ENCODE measurements around the gene OLFML3. TPM values are rescaled to one million over a fixed set of nuclear protein-coding genes. Genes with fewer than 3 reads are reported as not detected.

The OLFML3 gene
- total and polyA plus RNA-seq, 2 of the 13 experiments (the other 11 are each of a cell fraction or from before 2014, with no cell fraction given) = 2.0 to 5.1 TPM

DNA sequence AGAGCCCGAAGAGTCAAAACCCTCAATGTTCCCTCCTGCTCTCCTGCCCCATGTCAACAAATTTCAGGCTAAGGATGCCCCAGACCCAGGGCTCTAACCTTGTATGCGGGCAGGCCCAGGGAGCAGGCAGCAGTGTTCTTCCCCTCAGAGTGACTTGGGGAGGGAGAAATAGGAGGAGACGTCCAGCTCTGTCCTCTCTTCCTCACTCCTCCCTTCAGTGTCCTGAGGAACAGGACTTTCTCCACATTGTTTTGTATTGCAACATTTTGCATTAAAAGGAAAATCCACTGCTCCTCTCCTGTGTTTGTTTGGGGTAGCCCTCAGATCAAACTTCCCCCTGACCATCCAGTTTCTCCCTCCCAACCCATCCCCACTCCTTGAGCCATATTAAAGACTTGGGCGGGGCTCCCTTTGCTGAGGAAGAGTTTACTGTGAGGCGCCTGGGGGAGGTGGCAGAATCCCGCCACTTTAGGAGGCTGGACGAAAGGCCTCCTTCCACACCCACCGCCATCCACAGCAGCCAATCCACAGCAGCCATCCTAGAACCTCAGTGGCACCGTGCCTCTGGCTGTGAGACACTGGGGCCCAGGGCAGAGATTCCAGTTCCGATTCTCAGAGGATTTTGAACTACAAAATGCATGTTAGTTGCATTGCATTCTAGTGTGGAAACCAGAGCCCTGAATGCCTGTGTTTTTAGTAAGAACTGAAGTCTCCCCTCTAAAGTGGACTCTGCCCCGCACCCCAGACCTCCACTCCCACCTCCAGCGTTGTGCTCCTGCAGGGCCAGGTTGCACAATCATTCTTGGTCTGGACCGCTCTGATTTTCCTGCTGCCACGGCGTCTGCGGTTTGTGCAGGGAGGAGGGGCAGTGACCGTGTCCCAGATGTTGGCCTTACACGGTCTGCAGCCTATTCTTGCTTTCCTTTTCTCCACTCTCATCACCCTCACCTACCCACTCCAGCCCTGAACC, 3.0 kb downstream of the OLFML3 start (continued):
- TF ChIP-seq AKNA (CRISPR knock-in tag; IDR thresholded peaks at IDR 0.05; ENCODE audit: borderline replicate concordance) = no peak
- no peak for TF ChIP-seq ZNF407 (CRISPR knock-in tag; IDR thresholded peaks at IDR 0.05; ENCODE audit: not compliant biosample characterization)
- no peak for TF ChIP-seq TOE1 (CRISPR knock-in tag; IDR thresholded peaks at IDR 0.05)
- no peak for TF ChIP-seq ZNF761 (CRISPR knock-in tag; conservative IDR thresholded peaks at IDR 0.05)
- TF ChIP-seq ZNF766 (CRISPR knock-in tag; IDR thresholded peaks at IDR 0.05; ENCODE audit: borderline replicate concordance) = no peak
- TF ChIP-seq PRDM10 (CRISPR knock-in tag; IDR thresholded peaks at IDR 0.05; ENCODE audit: low read depth) = no peak
- TF ChIP-seq ZNF362 (CRISPR knock-in tag; IDR thresholded peaks at IDR 0.05; ENCODE audit: borderline replicate concordance) = no peak
- TF ChIP-seq ZNF577 (CRISPR knock-in tag; IDR thresholded peaks at IDR 0.05; ENCODE audit: borderline replicate concordance, low read depth) = no peak

Measured in HepG2 (cell line).